KMS-11 (cell line): ENCODE results near the gene MMADHC.

ENCODE experiments used
- H2AFZ ChIP-seq: fragments of 200-600 bp; sonication (generic); 2 replicates; pipeline ENCODE4 v1.6.1; 2016; ENCODE audit warnings: antibody characterized with exemption, mixed run types, low read depth
- H3K27ac ChIP-seq: fragments of 200-600 bp; sonication (generic); 2 replicates; pipeline ENCODE4 v1.6.1; 2016; ENCODE audit warnings: mild to moderate bottlenecking, mixed run types
- H3K27me3 ChIP-seq: fragments of 200-600 bp; sonication (generic); 2 replicates; pipeline ENCODE4 v1.6.1; 2017; ENCODE audit warnings: mild to moderate bottlenecking, low read depth, mixed run types, moderate library complexity; ENCODE audit not compliant: insufficient read depth
- H3K36me3 ChIP-seq: fragments of 200-600 bp; sonication (generic); 2 replicates; pipeline ENCODE4 v1.6.1; 2017; ENCODE audit warnings: mild to moderate bottlenecking, mixed run types; ENCODE audit not compliant: insufficient read depth
- H3K4me1 ChIP-seq: fragments of 200-600 bp; sonication (generic); 2 replicates; pipeline ENCODE4 v1.6.1; 2016; ENCODE audit warnings: mild to moderate bottlenecking, low read depth, mixed run types; ENCODE audit not compliant: poor library complexity, severe bottlenecking
- H3K4me2 ChIP-seq: fragments of 200-600 bp; sonication (generic); 2 replicates; pipeline ENCODE4 v1.7.0; 2016; ENCODE audit warnings: mild to moderate bottlenecking, mixed run types
- H3K4me3 ChIP-seq: fragments of 200-600 bp; sonication (generic); IDR thresholded peaks from 2 replicates; pipeline ENCODE4 v1.6.1; 2017; ENCODE audit warnings: low read depth, low read length, mixed read lengths; ENCODE audit not compliant: insufficient read depth
- H3K79me2 ChIP-seq: fragments of 200-600 bp; sonication (generic); 2 replicates; pipeline ENCODE4 v1.6.1; 2016; ENCODE audit warnings: low read depth, mixed run types; ENCODE audit not compliant: insufficient read depth
- H3K9ac ChIP-seq: fragments of 200-600 bp; sonication (generic); 2 replicates; pipeline ENCODE4 v1.6.1; 2016; ENCODE audit warnings: mild to moderate bottlenecking, mixed run types
- H4K20me1 ChIP-seq: fragments of 200-600 bp; sonication (generic); 2 replicates; pipeline ENCODE4 v1.6.1; 2016; ENCODE audit warnings: mild to moderate bottlenecking, mixed run types; ENCODE audit not compliant: insufficient read depth
- CTCF ChIP-seq: fragments of 200-600 bp; sonication (generic); conservative IDR thresholded peaks from 2 replicates; pipeline ENCODE4 v1.6.1; 2017; ENCODE audit warnings: low read depth, mild to moderate bottlenecking, antibody characterized with exemption, low read length, moderate library complexity, mixed read lengths

The MMADHC gene

GRCh38 chr2:149587220-149587949, at the start of gene MMADHC:
TSS of gene MMADHC (minus strand) at chr2:149587775. CDS start at chr2:149587097, 678 bp downstream.
- peak within 1 kb of the TSS; percentile 99 for H3K9ac ChIP-seq
- peaks cover 26% of the 10 kb centered on the region for H3K4me1 ChIP-seq
- H3K27ac ChIP-seq = peak within 1 kb of the TSS; percentile 97
- no peak for TF ChIP-seq CTCF
- H3K79me2 ChIP-seq = peaks cover 44% of the 10 kb centered on the region
- peak within 1 kb of the TSS; percentile 92 for H3K4me2 ChIP-seq
- H3K36me3 ChIP-seq = peaks cover 3% of the 10 kb centered on the region
- no peaks in the 10 kb centered on the region for H4K20me1 ChIP-seq
- peak within 1 kb of the TSS; percentile 83 for H2AFZ ChIP-seq
- H3K4me3 ChIP-seq = no peak within 1 kb of the TSS
- H3K27me3 ChIP-seq = no peaks in the 10 kb centered on the region

GRCh38 chr2:149634103-149634502, 46.5 kb upstream of the MMADHC start:
- no peak for TF ChIP-seq CTCF
- Histone ChIP-seq H3K9ac (no peak overlapping the region), H3K4me3 (no peak overlapping the region), H4K20me1 (no peaks in the 10 kb centered on the region), H3K36me3 (no peaks in the 10 kb centered on the region), H3K27me3 (no peaks in the 10 kb centered on the region), H2AFZ (no peak overlapping the region), H3K4me1 (no peaks in the 10 kb centered on the region), H3K27ac (no peak overlapping the region), H3K4me2 (no peak overlapping the region), H3K79me2 (no peaks in the 10 kb centered on the region)

GRCh38 chr2:149630445-149630844, 42.9 kb upstream of the MMADHC start:
- H3K27me3 ChIP-seq = no peaks in the 10 kb centered on the region
- no peak overlapping the region for H3K4me3 ChIP-seq

GRCh38 chr2:149629026-149629425, 41.5 kb upstream of the MMADHC start:
- no peak overlapping the region for H3K9ac ChIP-seq
- no peak for TF ChIP-seq CTCF
- no peaks in the 10 kb centered on the region for H3K27me3 ChIP-seq
- H3K4me2 ChIP-seq = no peak overlapping the region
- no peaks in the 10 kb centered on the region for H3K79me2 ChIP-seq
- no peaks in the 10 kb centered on the region for H3K36me3 ChIP-seq
- H3K4me3 ChIP-seq = no peak overlapping the region
- H4K20me1 ChIP-seq = no peaks in the 10 kb centered on the region
- H3K4me1 ChIP-seq = no peaks in the 10 kb centered on the region
- H3K27ac ChIP-seq = no peak overlapping the region
- no peak overlapping the region for H2AFZ ChIP-seq

More at GRCh38 chr2:149630445-149630844, 42.9 kb upstream of the MMADHC start:
- H2AFZ ChIP-seq = no peak overlapping the region
- no peaks in the 10 kb centered on the region for H3K4me1 ChIP-seq
- H3K27ac ChIP-seq = no peak overlapping the region
- H3K4me2 ChIP-seq = no peak overlapping the region
- H4K20me1 ChIP-seq = no peaks in the 10 kb centered on the region
- H3K36me3 ChIP-seq = no peaks in the 10 kb centered on the region
- no peak for TF ChIP-seq CTCF
- H3K79me2 ChIP-seq = no peaks in the 10 kb centered on the region
- H3K9ac ChIP-seq = no peak overlapping the region
